Prostate gland (tissue), 2 donors: ENCODE data around the gene GPX4.

Experiments
- POLR2AphosphoS5 ChIP-seq: sonication (generic); formaldehyde crosslinking; IDR thresholded peaks from one replicate; pipeline ENCODE4 v1.6.1; 2017; ENCODE audit warnings: antibody characterized with exemption
- TF ChIP-seq, protein P1 (sequence below), 4 experiments: fragments of 200-600 bp in 2 of 4; fragments of 450-650 bp in 2 of 4; sonication (generic) in 2 of 4; IDR thresholded peaks; 1 replicate in 3 of 4; 2 replicates in 1 of 4; pipeline ENCODE4 v1.5.1; 2016 to 2019; ENCODE audit warnings: antibody characterized with exemption in 4 of 4, mild to moderate bottlenecking in 2 of 4, moderate library complexity in 2 of 4

DNA sequence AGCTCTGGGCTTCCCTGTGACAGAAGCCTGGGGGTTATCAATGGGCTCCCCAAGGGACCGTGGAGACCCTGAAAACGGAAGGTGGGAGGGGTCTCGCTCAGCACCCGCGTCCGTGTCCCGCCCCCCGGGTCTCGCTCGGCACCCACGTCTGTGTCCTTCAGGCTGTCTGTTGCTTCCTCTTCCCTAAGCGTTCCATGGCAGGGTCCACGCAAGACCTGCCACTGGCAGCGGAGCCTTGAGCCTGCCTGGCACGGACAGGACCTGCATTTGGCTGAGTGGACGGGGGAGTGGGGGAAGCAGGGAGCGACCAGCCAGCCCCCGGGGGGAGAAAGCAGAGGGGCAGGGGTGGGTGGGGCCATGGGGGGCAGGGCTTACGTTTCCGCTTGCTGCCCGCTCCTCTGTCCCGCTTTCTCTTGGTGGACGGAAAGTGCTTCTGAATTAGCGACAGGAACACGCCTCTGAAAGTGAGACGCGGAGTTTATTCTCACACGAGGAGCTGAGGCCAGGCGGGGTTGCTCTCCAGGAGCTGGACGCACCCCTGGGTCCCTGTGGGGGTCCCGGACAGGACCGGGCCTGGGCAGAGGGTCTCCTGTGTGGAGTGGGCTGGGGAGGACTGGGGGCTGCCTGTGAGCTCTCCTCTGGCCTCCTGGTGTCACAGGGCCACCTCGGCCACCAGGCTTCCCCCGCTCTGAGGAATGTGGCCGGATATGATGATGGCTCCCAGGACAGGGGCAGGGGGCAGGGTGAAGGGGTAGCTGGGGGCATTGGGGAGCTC, 12.0 kb downstream of the GPX4 start:
- TF ChIP-seq, protein P1, sequence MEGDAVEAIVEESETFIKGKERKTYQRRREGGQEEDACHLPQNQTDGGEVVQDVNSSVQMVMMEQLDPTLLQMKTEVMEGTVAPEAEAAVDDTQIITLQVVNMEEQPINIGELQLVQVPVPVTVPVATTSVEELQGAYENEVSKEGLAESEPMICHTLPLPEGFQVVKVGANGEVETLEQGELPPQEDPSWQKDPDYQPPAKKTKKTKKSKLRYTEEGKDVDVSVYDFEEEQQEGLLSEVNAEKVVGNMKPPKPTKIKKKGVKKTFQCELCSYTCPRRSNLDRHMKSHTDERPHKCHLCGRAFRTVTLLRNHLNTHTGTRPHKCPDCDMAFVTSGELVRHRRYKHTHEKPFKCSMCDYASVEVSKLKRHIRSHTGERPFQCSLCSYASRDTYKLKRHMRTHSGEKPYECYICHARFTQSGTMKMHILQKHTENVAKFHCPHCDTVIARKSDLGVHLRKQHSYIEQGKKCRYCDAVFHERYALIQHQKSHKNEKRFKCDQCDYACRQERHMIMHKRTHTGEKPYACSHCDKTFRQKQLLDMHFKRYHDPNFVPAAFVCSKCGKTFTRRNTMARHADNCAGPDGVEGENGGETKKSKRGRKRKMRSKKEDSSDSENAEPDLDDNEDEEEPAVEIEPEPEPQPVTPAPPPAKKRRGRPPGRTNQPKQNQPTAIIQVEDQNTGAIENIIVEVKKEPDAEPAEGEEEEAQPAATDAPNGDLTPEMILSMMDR (IDR thresholded peaks at IDR 0.05), result no peak
- no peak for TF ChIP-seq POLR2AphosphoS5
